GM12878 (cell line): ENCODE results near the gene LIMS2. TPM values are rescaled to one million over a fixed set of nuclear protein-coding genes. Genes with fewer than 3 reads are reported as not detected.

Source experiments
- ATAC-seq: fragments of 200-7000 bp; cut with Tn5 transposase; 3 replicates; pipeline ENCODE4 v1.9.1; 2020; ENCODE audit warnings: mild to moderate bottlenecking, moderate library complexity
- BruUV-seq: library from RNA; stranded (reverse); fragments of 400-500 nt; replicated peaks from 2 replicates; lab custom pipeline; 2021; lab: Mats Ljungman, UMichigan
- CTCF ChIA-PET: fragments of 300-600 bp; sonication (Branson Sonifier 250); formaldehyde crosslinking; extraction: SDS; loops from one replicate; lab custom pipeline; 2021; ENCODE audit warnings: inconsistent platforms; lab: Yijun Ruan, JAX
- POLR2A ChIA-PET: fragments of 350-600 bp; formaldehyde crosslinking; extraction: SDS; loops from one replicate; lab custom pipeline; 2021; ENCODE audit warnings: inconsistent platforms; lab: Charles Lee
- RAD21 ChIA-PET: fragments of 300-600 bp; sonication (Branson Sonifier 250); formaldehyde crosslinking; loops from one replicate; lab custom pipeline; 2023; ENCODE audit warnings: antibody characterized with exemption; ENCODE audit not compliant: unreplicated experiment; lab: Charles Lee
- SMC1A ChIA-PET: fragments of 300-600 bp; sonication (Branson Sonifier 250); formaldehyde crosslinking; loops from one replicate; lab custom pipeline; 2023; ENCODE audit not compliant: unreplicated experiment, uncharacterized antibody; lab: Charles Lee
- DNase-seq: peaks from one replicate; pipeline ENCODE4 v3.0.0-alpha.2; 2011; ENCODE audit warnings: low read depth, low spot score
- FAIRE-seq: peaks from 3 replicates; lab custom pipeline; 2011; peaks lifted over from hg19 to GRCh38; lab: Jason Lieb, UNC
- H2AFZ ChIP-seq: 2 replicates; pipeline ENCODE4 v1.6.0; 2011; ENCODE audit warnings: low read depth, low read length, control low read depth; ENCODE audit not compliant: control insufficient read depth
- H3K27ac ChIP-seq: 2 replicates; pipeline ENCODE4 v1.5.1; 2011; ENCODE audit warnings: control low read depth; ENCODE audit not compliant: control insufficient read depth, insufficient read depth
- H3K27me3 ChIP-seq, 2 experiments: replicated peaks in 1 of 2; 2 replicates each; pipeline versions ENCODE4 v1.6.0 to v1.6.1; 2011; ENCODE audit warnings: low read length in 1 of 2; ENCODE audit not compliant: control insufficient read depth in 2 of 2, insufficient read depth in 2 of 2
- H3K36me3 ChIP-seq, 2 experiments: 2 replicates each; pipeline ENCODE4 v1.5.1; 2011; ENCODE audit warnings: low read length in 1 of 2; ENCODE audit not compliant: control insufficient read depth in 2 of 2, insufficient read depth in 2 of 2
- H3K4me1 ChIP-seq: 2 replicates; pipeline ENCODE4 v1.6.1; 2011; ENCODE audit warnings: mild to moderate bottlenecking, low read length, moderate library complexity, mixed read lengths; ENCODE audit not compliant: control insufficient read depth, insufficient read depth
- H3K4me2 ChIP-seq: 2 replicates; pipeline ENCODE4 v1.6.0; 2011; ENCODE audit warnings: control low read depth; ENCODE audit not compliant: control insufficient read depth, insufficient read depth
- H3K4me3 ChIP-seq: fragments of 200-600 bp; sonication (generic); 2 replicates; pipeline ENCODE4 v1.5.1; 2016
- H3K79me2 ChIP-seq: 2 replicates; pipeline ENCODE4 v1.6.0; 2011; ENCODE audit warnings: low read length; ENCODE audit not compliant: control insufficient read depth, insufficient read depth
- H3K9ac ChIP-seq: 2 replicates; pipeline ENCODE4 v1.8.0; 2011; ENCODE audit warnings: low read length, control low read depth, mixed read lengths; ENCODE audit not compliant: control insufficient read depth, insufficient read depth
- H3K9me3 ChIP-seq: replicated peaks from 3 replicates; pipeline ENCODE4 v1.5.1; 2011; ENCODE audit warnings: mild to moderate bottlenecking, low read length; ENCODE audit not compliant: control insufficient read depth, insufficient read depth
- H4K20me1 ChIP-seq: 2 replicates; pipeline ENCODE4 v1.6.0; 2011; ENCODE audit not compliant: control insufficient read depth, insufficient read depth
- ATF7 ChIP-seq: fragments of 450-650 bp; IDR thresholded peaks from 2 replicates; pipeline ENCODE4 v1.6.1; 2016; ENCODE audit warnings: low read depth, mild to moderate bottlenecking
- NR2C1 ChIP-seq: fragments of 450-650 bp; IDR thresholded peaks from 2 replicates; pipeline ENCODE4 v1.6.1; 2017; ENCODE audit warnings: antibody characterized with exemption, mild to moderate bottlenecking, moderate library complexity
- NR2C2 ChIP-seq: IDR thresholded peaks from 2 replicates; pipeline ENCODE4 v1.6.1; 2011; ENCODE audit warnings: borderline replicate concordance, low read depth; ENCODE audit not compliant: control insufficient read depth, insufficient read length
- WGBS: methylation state at CpG from one replicate; pipeline ENCODE4 v1.1.6; 2016; ENCODE audit warnings: low lambda C conversion rate; ENCODE audit not compliant: insufficient replicate concordance, insufficient coverage; ENCODE audit errors: missing lambda C conversion rate; 5-methylcytosine and 5-hydroxymethylcytosine counted together
- in situ Hi-C: fragments of 300-500 bp; cut with MboI; formaldehyde crosslinking; loops from 9 replicates; pipeline ENCODE4 v1.14.3; 2018; ENCODE audit warnings: mixed read lengths
- intact Hi-C: fragments of 100-400 bp; cut with micrococcal nuclease; formaldehyde crosslinking; loops from one replicate; pipeline ENCODE4 v1.14.2; 2022; ENCODE audit not compliant: unreplicated experiment
- polyA plus RNA-seq, 11 experiments: library from polyadenylated mRNA; depleted of rRNA in 4 of 11; unstranded in 6 of 11; stranded (reverse) in 5 of 11; fragments of >200 nt; fragmentation: Nextera tagmentation in 4 of 11; fragmentation: Illumina TruSeq in 1 of 11; extraction: Ambion mirVana in 4 of 11; extraction: Trizol in 1 of 11; gene quantifications; 1 replicate in 1 of 11; 2 replicates in 10 of 11; pipeline versions ENCODE4 v1.2.1 to v1.2.3, GENCODE V29; 2011 to 2016; ENCODE audit warnings: inconsistent platforms in 2 of 11, missing spikeins in 2 of 11, low read depth in 1 of 11
- total RNA-seq, 4 experiments: library from RNA; depleted of rRNA in 3 of 4; stranded (reverse); fragments of >200 nt in 3 of 4; fragmentation: Illumina TruSeq in 1 of 4; extraction: Trizol in 1 of 4; gene quantifications; 2 replicates each; pipeline versions ENCODE4 v1.2.1 to v1.2.3, GENCODE V29; 2013 to 2021

Gene LIMS2
- total and polyA plus RNA-seq, 10 of the 15 experiments (the other 5 are each of a cell fraction or from before 2014, with no cell fraction given), result 0.06 to 0.81 (median 0.16) TPM; not detected in 2

- WGBS, result 87% methylated on average over 5 of the region's 5 CpGs
- Histone ChIP-seq H3K4me2 (no peak overlapping the region), H4K20me1 (no peaks in the 10 kb centered on the region), H3K36me3 (peaks cover 13 to 18% of the 10 kb centered on the region in 2 experiments; a peak in 3 of 4 replicates), H2AFZ (no peak overlapping the region), H3K79me2 (peaks cover 21% of the 10 kb centered on the region), H3K27me3 (no peaks in the 10 kb centered on the region), H3K9ac (no peak overlapping the region), H3K27ac (no peak overlapping the region), H3K4me3 (no peak overlapping the region), H3K9me3 (no peaks in the 10 kb centered on the region), H3K4me1 (peaks cover 4% of the 10 kb centered on the region)
- RAD21 ChIA-PET, result interaction anchor here (4.4 to 5.7 kb wide), 2 partner anchors 29 to 44 kb away, joined by 21 to 53 read pairs; no protein-coding TSS in a partner anchor
- ATAC-seq (no peak), DNase-seq (no peak), FAIRE-seq (no peak)
- SMC1A ChIA-PET, result interaction anchor here (0.8 to 2.0 kb wide), 8 partner anchors 16 to 124 kb away, joined by 3 to 9 read pairs (median 4); no protein-coding TSS in a partner anchor
- BruUV-seq, result no TSS peak
- TF ChIP-seq ATF7, result no peak
- no peak for TF ChIP-seq NR2C1
- TF ChIP-seq NR2C2, result no peak
- in situ Hi-C loops, result no loop called here
- POLR2A ChIA-PET, result interaction anchor here (1.2 to 2.3 kb wide), 2 partner anchors 100 to 106 kb away, joined by 3 to 8 read pairs; partner anchors contain the start of gene WDR33
- intact Hi-C loops, result no loop called here
- CTCF ChIA-PET, result interaction anchor here (2.4 to 3.3 kb wide), 2 partner anchors 9 to 106 kb away, joined by 7 to 9 read pairs; partner anchors contain the start of gene WDR33
Observed at GRCh38 chr2:127705391-127706065, 30.2 kb upstream of the LIMS2 start.
